Endodermal cell (in vitro differentiated cells): ENCODE results near the gene CYP3A7. TPM values are rescaled to one million over a fixed set of nuclear protein-coding genes. Genes with fewer than 3 reads are reported as not detected.
"Not testable (repeated sequence)": the region's sequence is repeated elsewhere in the genome, so short reads cannot be mapped to it uniquely, and the experiment has no call there.

ENCODE experiments used
- DNase-seq: peaks from one replicate; pipeline ENCODE4 v3.0.0-alpha.2; 2017
- H3K27ac ChIP-seq: 2 replicates; pipeline ENCODE4 v1.5.1; 2013; ENCODE audit warnings: mild to moderate bottlenecking, low read depth, low read length, moderate library complexity
- H3K27me3 ChIP-seq: 2 replicates; pipeline ENCODE4 v1.6.1; 2013; ENCODE audit warnings: mild to moderate bottlenecking, low read length, moderate library complexity; ENCODE audit not compliant: insufficient read depth, control insufficient read depth, poor library complexity, severe bottlenecking
- H3K36me3 ChIP-seq: 2 replicates; pipeline ENCODE4 v1.7.0; 2013; ENCODE audit warnings: mild to moderate bottlenecking, low read length, moderate library complexity; ENCODE audit not compliant: control insufficient read depth, insufficient read depth
- H3K4me1 ChIP-seq: one replicate; pipeline ENCODE4 v1.7.0; 2013; ENCODE audit warnings: low read length; ENCODE audit not compliant: control insufficient read depth, insufficient read depth
- H3K4me3 ChIP-seq: 2 replicates; pipeline ENCODE4 v1.5.1; 2013; ENCODE audit warnings: mild to moderate bottlenecking, low read length, moderate library complexity
- H3K9ac ChIP-seq: 2 replicates; pipeline ENCODE4 v1.6.1; 2013; ENCODE audit warnings: mild to moderate bottlenecking, low read length, moderate library complexity; ENCODE audit not compliant: poor library complexity, severe bottlenecking; ENCODE audit errors: extremely low read depth
- H3K9me3 ChIP-seq: 2 replicates; pipeline ENCODE4 v1.6.1; 2013; ENCODE audit warnings: mild to moderate bottlenecking, low read length, moderate library complexity; ENCODE audit not compliant: control insufficient read depth
- H3K27ac Mint-ChIP-seq: 2 replicates; pipeline ENCODE4 v1.8.0; 2020; ENCODE audit warnings: mixed read lengths
- H3K27me3 Mint-ChIP-seq: 2 replicates; pipeline ENCODE4 v1.8.0; 2021; ENCODE audit warnings: mild to moderate bottlenecking, mixed read lengths; ENCODE audit not compliant: insufficient read depth
- H3K36me3 Mint-ChIP-seq: 2 replicates; pipeline ENCODE4 v1.8.0; 2020; ENCODE audit warnings: low read depth, mixed read lengths
- H3K4me1 Mint-ChIP-seq: 2 replicates; pipeline ENCODE4 v1.8.0; 2020; ENCODE audit warnings: mixed read lengths
- H3K4me3 Mint-ChIP-seq: 2 replicates; pipeline ENCODE4 v1.8.0; 2020; ENCODE audit warnings: mild to moderate bottlenecking, moderate library complexity, mixed read lengths
- H3K9me3 Mint-ChIP-seq: 2 replicates; pipeline ENCODE4 v1.8.0; 2020; ENCODE audit warnings: mild to moderate bottlenecking, mixed read lengths
- CTCF ChIP-seq: fragments of 200-600 bp; sonication (generic); conservative IDR thresholded peaks from 2 replicates; pipeline ENCODE4 v1.5.0; 2021; ENCODE audit warnings: antibody characterized with exemption, mild to moderate bottlenecking
- WGBS, 2 experiments: methylation state at CpG; one replicate each; pipeline versions ENCODE4 v1.1.5 to v1.1.7; 2013; ENCODE audit warnings: missing lambda C conversion rate in 2 of 2, mixed read lengths in 1 of 2; ENCODE audit not compliant: insufficient coverage in 1 of 2, insufficient read length in 1 of 2; 5-methylcytosine and 5-hydroxymethylcytosine counted together
- total RNA-seq, 2 donors: library from RNA; stranded (reverse); fragmentation: NEBNext Ultra II Directional in 1 of 2; extraction: Animal tissue kit (Norgen Biotek cat#: 25700) in 1 of 2; gene quantifications; 2 replicates in 1 of 2; 3 replicates in 1 of 2; pipeline ENCODE4 v1.2.1, GENCODE V29; 2021

CYP3A7 gene
- total RNA-seq, 2 donors from 2014 or later = not detected

DNA sequence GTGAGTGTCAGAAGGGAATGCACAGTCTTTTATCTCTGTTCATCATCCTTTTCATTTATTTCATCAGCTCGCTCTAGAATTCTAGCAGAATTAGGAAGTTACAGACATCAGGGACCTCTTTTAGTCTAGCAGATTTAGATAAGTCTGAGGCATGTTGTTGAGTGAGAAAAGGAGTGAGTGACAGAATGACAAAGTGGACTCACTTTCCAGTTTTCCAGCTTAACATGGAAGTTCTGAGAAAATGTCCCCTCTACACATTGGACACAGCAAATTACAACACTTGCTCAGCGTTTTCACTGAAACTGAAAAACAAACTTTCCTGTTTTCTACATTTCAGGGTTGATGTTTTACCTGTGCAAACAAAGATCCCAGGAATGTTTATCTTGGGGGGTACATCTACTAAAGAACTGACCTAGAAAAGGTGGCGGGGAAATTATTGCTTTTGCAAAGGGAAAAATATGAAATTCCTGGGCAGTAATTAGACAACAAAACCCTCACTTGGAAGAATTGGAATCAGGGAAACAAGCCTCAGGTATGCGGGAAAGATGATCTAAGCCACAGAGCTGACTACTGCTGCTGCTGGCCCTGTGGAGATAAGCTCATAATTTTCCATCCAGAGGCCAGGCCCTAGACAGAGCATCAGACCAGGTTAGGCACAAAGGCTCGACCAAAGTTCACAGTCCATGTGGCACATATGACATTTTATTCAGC lies 40.6 kb downstream of the CYP3A7 start:
- H3K4me3 Mint-ChIP-seq = no peak overlapping the region
- H3K27me3 Mint-ChIP-seq = no peaks in the 10 kb centered on the region

DNA sequence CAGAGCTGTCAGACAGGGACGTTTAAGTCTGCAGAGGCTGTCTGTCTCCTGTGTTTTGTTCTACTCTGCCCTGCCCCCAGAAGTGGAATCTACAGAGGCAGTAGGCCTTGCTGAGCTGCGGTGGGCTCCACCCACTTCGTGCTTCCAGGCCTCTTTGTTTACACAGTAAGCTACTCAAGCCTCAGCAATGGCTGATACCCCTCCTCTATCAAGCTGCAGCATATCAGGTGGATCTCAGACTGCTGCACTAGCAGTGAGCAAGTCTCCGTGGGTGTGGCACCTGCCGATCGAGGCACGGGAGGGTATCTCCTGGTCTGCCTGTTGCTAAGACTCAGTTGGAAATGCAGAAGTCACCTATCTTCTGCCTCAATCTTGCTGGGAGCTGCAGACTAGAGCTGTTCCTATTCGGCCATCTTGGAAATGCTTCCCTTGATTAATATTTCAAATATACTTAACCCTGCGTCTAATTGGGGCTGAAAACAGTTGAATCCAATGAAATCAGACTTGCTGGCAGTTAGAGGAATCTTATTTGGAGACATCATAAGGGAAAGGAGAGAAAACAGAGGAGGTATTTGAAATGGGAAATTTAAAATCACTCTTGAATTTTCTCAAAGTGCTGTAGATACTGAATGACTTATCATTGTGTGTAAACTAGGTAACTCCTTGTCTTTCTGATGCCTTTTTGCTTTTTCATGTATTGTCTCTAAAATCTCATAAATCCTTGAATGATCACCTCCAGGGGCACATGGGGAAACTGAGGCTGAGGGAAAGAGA lies 41.4 kb downstream of the CYP3A7 start:
- Histone ChIP-seq H3K36me3 (no peaks in the 10 kb centered on the region), H3K4me3 (peak overlapping the region; percentile 64), H3K9me3 (no peaks in the 10 kb centered on the region), H3K4me1 (peaks cover 18% of the 10 kb centered on the region), H3K27ac (peak overlapping the region; percentile 13), H3K9ac (no peak overlapping the region), H3K27me3 (no peaks in the 10 kb centered on the region)
- H3K27me3 Mint-ChIP-seq = peaks cover 2% of the 10 kb centered on the region
- peak overlapping the region; percentile 91 for H3K27ac Mint-ChIP-seq
- peak overlapping the region; percentile 29 for H3K4me3 Mint-ChIP-seq
- peak; percentile 91 for DNase-seq
- peaks cover 16% of the 10 kb centered on the region for H3K9me3 Mint-ChIP-seq
- no peak for TF ChIP-seq CTCF
- H3K4me1 Mint-ChIP-seq = peaks cover 32% of the 10 kb centered on the region
- 42 to 43% methylated on average over 5 to 9 of the region's 9 CpGs for WGBS, 2 experiments
- no peaks in the 10 kb centered on the region for H3K36me3 Mint-ChIP-seq

More for the DNA sequence above, 40.6 kb downstream of the CYP3A7 start:
- Histone ChIP-seq H3K27me3 (no peaks in the 10 kb centered on the region), H3K27ac (no peak overlapping the region), H3K9me3 (no peaks in the 10 kb centered on the region), H3K9ac (no peak overlapping the region), H3K4me3 (peak overlapping the region; percentile 63), H3K4me1 (peaks cover 18% of the 10 kb centered on the region), H3K36me3 (no peaks in the 10 kb centered on the region)
- H3K4me1 Mint-ChIP-seq = peaks cover 37% of the 10 kb centered on the region
- no peak for DNase-seq
- 83 to 86% methylated on average over 5 of the region's 5 CpGs for WGBS, 2 experiments
- peak overlapping the region; percentile 91 for H3K27ac Mint-ChIP-seq
- TF ChIP-seq CTCF = no peak
- no peaks in the 10 kb centered on the region for H3K36me3 Mint-ChIP-seq
- H3K9me3 Mint-ChIP-seq = peaks cover 16% of the 10 kb centered on the region

DNA sequence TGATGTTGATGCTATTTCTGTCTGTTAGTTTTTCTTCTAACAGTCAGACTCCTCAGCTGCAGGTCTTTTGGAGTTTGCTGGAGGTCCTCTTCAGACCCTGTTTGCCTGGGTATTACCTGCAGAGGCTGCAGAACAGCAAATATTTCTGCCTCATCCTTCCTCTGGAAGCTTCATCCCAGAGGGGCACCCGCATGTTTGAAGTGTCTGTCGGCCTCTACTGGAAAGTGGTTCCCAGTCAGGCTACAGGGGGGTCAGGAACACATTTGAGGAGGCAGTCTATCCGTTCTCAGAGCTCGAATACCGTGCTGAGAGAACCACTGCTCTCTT lies 41.9 kb downstream of the CYP3A7 start:
- H3K27ac Mint-ChIP-seq = peak overlapping the region; percentile 91

DNA sequence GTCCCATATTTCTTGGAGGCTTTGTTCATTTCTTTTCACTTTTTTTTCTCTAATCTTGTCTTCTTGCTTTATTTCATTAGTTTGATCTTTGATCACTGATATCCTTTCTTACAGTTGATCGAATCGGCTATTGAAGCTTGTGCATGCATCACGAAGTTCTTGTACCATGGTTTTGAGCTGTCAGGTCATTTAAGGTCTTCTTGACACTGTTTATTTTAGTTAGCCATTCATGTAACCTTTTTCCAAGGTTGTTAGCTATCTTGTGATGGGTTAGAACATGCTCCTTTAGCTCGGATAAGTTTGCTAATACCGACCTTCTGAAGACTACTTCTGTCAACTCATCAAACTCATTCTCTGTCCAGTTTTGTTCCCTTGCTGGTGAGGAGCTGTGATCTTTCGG lies 42.4 kb downstream of the CYP3A7 start:
- peaks cover 32% of the 10 kb centered on the region for H3K4me1 Mint-ChIP-seq
- WGBS, 2 experiments = 91 to 92% methylated on average over 4 to 6 of the region's 6 CpGs
- Histone ChIP-seq H3K4me3 (peak overlapping the region; percentile 64), H3K4me1 (peaks cover 18% of the 10 kb centered on the region)
- H3K27me3 ChIP-seq, H3K4me3 Mint-ChIP-seq, H3K36me3 ChIP-seq, H3K27ac Mint-ChIP-seq, H3K27me3 Mint-ChIP-seq, H3K36me3 Mint-ChIP-seq, H3K27ac ChIP-seq, DNase-seq, H3K9me3 ChIP-seq, H3K9ac ChIP-seq: not testable (repeated sequence)
- H3K9me3 Mint-ChIP-seq = peaks cover 19% of the 10 kb centered on the region

More for the DNA sequence above, 41.9 kb downstream of the CYP3A7 start:
- no peaks in the 10 kb centered on the region for H3K27me3 ChIP-seq
- H3K36me3 ChIP-seq = no peaks in the 10 kb centered on the region
- Mint-ChIP-seq H3K27me3 (peaks cover 5% of the 10 kb centered on the region), H3K9me3 (peaks cover 17% of the 10 kb centered on the region), H3K4me3 (no peak overlapping the region), H3K4me1 (peaks cover 32% of the 10 kb centered on the region), H3K36me3 (no peaks in the 10 kb centered on the region)
- H3K4me1 ChIP-seq = peaks cover 18% of the 10 kb centered on the region
- DNase-seq = no peak
- H3K9ac ChIP-seq = no peak overlapping the region
- no peak for TF ChIP-seq CTCF
- WGBS, 2 experiments = 38 to 39% methylated on average over 5 of the region's 5 CpGs
- no peaks in the 10 kb centered on the region for H3K9me3 ChIP-seq
- H3K4me3 ChIP-seq = peak overlapping the region; percentile 64
- no peak overlapping the region for H3K27ac ChIP-seq

DNA sequence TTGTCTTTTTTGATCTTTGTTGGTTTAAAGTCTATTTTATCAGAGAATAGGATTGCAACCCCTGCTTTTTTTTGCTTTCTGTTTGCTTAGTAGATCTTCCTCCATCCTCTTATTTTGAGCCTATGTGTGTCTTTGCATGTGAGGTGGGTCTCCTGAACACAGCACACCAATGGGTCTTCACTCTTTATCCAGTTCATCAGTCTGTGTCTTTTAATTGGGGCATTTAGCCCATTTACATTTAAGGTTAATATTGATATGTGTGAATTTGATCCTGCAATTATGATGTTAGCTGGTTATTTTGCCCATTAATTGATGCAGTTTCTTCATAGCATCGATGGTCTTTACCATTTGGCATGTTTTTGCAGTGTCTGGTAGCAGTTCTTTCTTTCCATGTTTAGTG lies 43.3 kb downstream of the CYP3A7 start:
- Mint-ChIP-seq H3K4me1 (peaks cover 32% of the 10 kb centered on the region), H3K27me3 (peaks cover 12% of the 10 kb centered on the region), H3K9me3 (peaks cover 26% of the 10 kb centered on the region)
- not testable (repeated sequence) for H3K9ac ChIP-seq, H3K36me3 Mint-ChIP-seq, H3K4me3 Mint-ChIP-seq, H3K27ac Mint-ChIP-seq, H3K27me3 ChIP-seq, H3K27ac ChIP-seq, H3K9me3 ChIP-seq, H3K36me3 ChIP-seq, DNase-seq, H3K4me3 ChIP-seq
- peaks cover 18% of the 10 kb centered on the region for H3K4me1 ChIP-seq
- WGBS, 2 experiments = 71 to 94% methylated on average over 1 of the region's 1 CpG
